Thyroid gland (tissue), 4 donors: ENCODE data around the gene TMC2.
"Not testable (repeated sequence)": the region's sequence is repeated elsewhere in the genome, so short reads cannot be mapped to it uniquely, and the experiment has no call there.

Experiments
- CTCF ChIP-seq, 6 experiments: fragments of 200-600 bp in 3 of 6; fragments of 450-650 bp in 3 of 6; sonication (generic) in 3 of 6; IDR thresholded peaks; one replicate each; pipeline ENCODE4 v1.5.1; 2016 to 2019; ENCODE audit warnings: antibody characterized with exemption in 6 of 6, mild to moderate bottlenecking in 2 of 6, inconsistent platforms in 1 of 6, moderate library complexity in 1 of 6
- POLR2A ChIP-seq, 2 donors: fragments of 450-650 bp; IDR thresholded peaks; one replicate each; pipeline ENCODE4 v1.6.1; 2017; ENCODE audit warnings: antibody characterized with exemption in 2 of 2, mild to moderate bottlenecking in 2 of 2, moderate library complexity in 1 of 2

- TF ChIP-seq CTCF, POLR2A (IDR thresholded peaks at IDR 0.05): not testable (repeated sequence)
Measured at GRCh38 chr20:2506426-2506825, 29.9 kb upstream of the TMC2 start.
